GM10266 (cell line): ENCODE results near the gene MS4A18.

ENCODE experiments used
- DNase-seq: peaks from one replicate; pipeline ENCODE4 v3.0.0; 2012; ENCODE audit errors: extremely low spot score
- CTCF ChIP-seq: IDR thresholded peaks from 2 replicates; pipeline ENCODE4 v1.5.1; 2012; ENCODE audit warnings: mild to moderate bottlenecking, low read depth; ENCODE audit not compliant: control insufficient read depth, insufficient read depth; ENCODE audit errors: missing control alignments

The MS4A18 gene

GRCh38 chr11:60786811-60787567 is 62.5 kb downstream of the MS4A18 start:
- no peak for DNase-seq
- TF ChIP-seq CTCF, result no peak

- no peak for DNase-seq
- TF ChIP-seq CTCF, result no peak
Observed at GRCh38 chr11:60788401-60789125, 64.0 kb downstream of the MS4A18 start.

- TF ChIP-seq CTCF, result no peak
- DNase-seq, result no peak
Observed at GRCh38 chr11:60790726-60791125, 66.2 kb downstream of the MS4A18 start.

DNA sequence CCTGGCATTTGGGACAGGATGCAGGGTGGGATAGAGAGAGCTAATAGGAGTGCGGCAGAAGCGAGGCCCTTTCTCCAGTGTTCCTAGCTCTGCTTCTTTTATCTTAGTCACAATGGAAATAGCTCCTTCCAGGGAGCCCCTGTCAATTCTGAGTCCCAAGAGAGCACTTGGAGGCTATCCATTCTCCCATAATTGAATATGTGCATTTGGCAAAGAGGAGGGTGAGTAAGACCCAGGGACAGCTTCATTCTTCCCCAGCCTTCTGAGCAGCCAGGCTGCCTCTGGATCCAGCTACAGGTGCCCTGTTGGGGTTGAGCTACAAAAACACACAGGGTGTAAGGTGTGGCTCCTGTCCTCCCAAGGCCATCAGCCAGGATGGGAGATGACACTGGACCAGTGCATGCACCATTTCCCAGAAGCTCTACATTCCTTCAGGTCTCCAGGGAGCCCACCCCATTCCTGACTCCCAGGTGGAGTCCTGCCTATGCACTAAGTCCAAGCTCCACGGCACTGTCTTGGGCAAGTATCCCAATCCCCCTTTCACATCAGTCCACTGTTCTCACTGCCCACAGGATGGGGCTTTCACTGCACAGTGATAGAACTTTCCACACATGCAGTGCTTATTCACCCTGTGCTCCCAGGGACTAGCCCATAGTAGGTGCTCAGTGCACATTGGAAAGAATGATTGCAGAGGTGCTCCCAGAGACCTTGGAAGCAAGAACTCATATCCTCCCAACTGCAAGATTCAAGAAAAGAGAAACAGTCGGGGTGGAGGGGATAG is 66.8 kb downstream of the MS4A18 start:
- DNase-seq, result no peak
- TF ChIP-seq CTCF, result no peak

- no peak for DNase-seq
- TF ChIP-seq CTCF, result no peak
Observed at GRCh38 chr11:60792521-60792920, 68.0 kb downstream of the MS4A18 start.
